ENCODE results near the gene ZNF689. TPM values are rescaled to one million over a fixed set of nuclear protein-coding genes. Genes with fewer than 3 reads are reported as not detected.

ZNF689 gene
- total RNA-seq, 1 donor from 2014 or later, result 14.6 TPM

- Mint-ChIP-seq H3K36me3 (ENCODE audit: unreplicated experiment) (no peaks in the 10 kb centered on the region), H3K4me3 (ENCODE audit: unreplicated experiment) (no peak overlapping the region), H3K27ac (ENCODE audit: unreplicated experiment) (no peak overlapping the region), H3K9me3 (ENCODE audit: unreplicated experiment) (peaks cover 3% of the 10 kb centered on the region), H3K27me3 (ENCODE audit: unreplicated experiment) (peaks cover 5% of the 10 kb centered on the region), H3K4me1 (ENCODE audit: low read depth, unreplicated experiment) (no peaks in the 10 kb centered on the region)
- TF ChIP-seq CTCF (IDR thresholded peaks at IDR 0.05; ENCODE audit: partially characterized antibody, unreplicated experiment), result no peak
- no peak for DNase-seq
These were observed 13.5 kb upstream of the ZNF689 start for GRCh38 chr16:30623536-30624283.

GRCh38 chr16:30622455-30623032, 12.4 kb upstream of the ZNF689 start:
- no peaks in the 10 kb centered on the region for H3K4me1 Mint-ChIP-seq (ENCODE audit: low read depth, unreplicated experiment)
- DNase-seq, result no peak
- peaks cover 4% of the 10 kb centered on the region for H3K9me3 Mint-ChIP-seq (ENCODE audit: unreplicated experiment)
- no peak overlapping the region for H3K4me3 Mint-ChIP-seq (ENCODE audit: unreplicated experiment)
- peaks cover 5% of the 10 kb centered on the region for H3K27me3 Mint-ChIP-seq (ENCODE audit: unreplicated experiment)
- no peak overlapping the region for H3K27ac Mint-ChIP-seq (ENCODE audit: unreplicated experiment)
- H3K36me3 Mint-ChIP-seq (ENCODE audit: unreplicated experiment), result no peaks in the 10 kb centered on the region
- TF ChIP-seq CTCF (IDR thresholded peaks at IDR 0.05; ENCODE audit: partially characterized antibody, unreplicated experiment), result no peak

GRCh38 chr16:30621765-30622164, 11.6 kb upstream of the ZNF689 start:
- no peak overlapping the region for H3K4me3 Mint-ChIP-seq (ENCODE audit: unreplicated experiment)
- H3K27me3 Mint-ChIP-seq (ENCODE audit: unreplicated experiment), result peaks cover 5% of the 10 kb centered on the region
- peaks cover 4% of the 10 kb centered on the region for H3K9me3 Mint-ChIP-seq (ENCODE audit: unreplicated experiment)
- TF ChIP-seq CTCF (IDR thresholded peaks at IDR 0.05; ENCODE audit: partially characterized antibody, unreplicated experiment), result no peak
- H3K4me1 Mint-ChIP-seq (ENCODE audit: low read depth, unreplicated experiment), result no peaks in the 10 kb centered on the region
- H3K27ac Mint-ChIP-seq (ENCODE audit: unreplicated experiment), result no peak overlapping the region
- H3K36me3 Mint-ChIP-seq (ENCODE audit: unreplicated experiment), result no peaks in the 10 kb centered on the region
- no peak for DNase-seq

GRCh38 chr16:30620169-30620568, 10.0 kb upstream of the ZNF689 start:
- Mint-ChIP-seq H3K36me3 (ENCODE audit: unreplicated experiment) (no peaks in the 10 kb centered on the region), H3K4me1 (ENCODE audit: low read depth, unreplicated experiment) (no peaks in the 10 kb centered on the region), H3K4me3 (ENCODE audit: unreplicated experiment) (no peak overlapping the region), H3K27ac (ENCODE audit: unreplicated experiment) (no peak overlapping the region), H3K27me3 (ENCODE audit: unreplicated experiment) (peaks cover 5% of the 10 kb centered on the region), H3K9me3 (ENCODE audit: unreplicated experiment) (peaks cover 4% of the 10 kb centered on the region)
- no peak for DNase-seq
- no peak for TF ChIP-seq CTCF (IDR thresholded peaks at IDR 0.05; ENCODE audit: partially characterized antibody, unreplicated experiment)

GRCh38 chr16:30619638-30620037, 9.4 kb upstream of the ZNF689 start:
- Mint-ChIP-seq H3K4me1 (ENCODE audit: low read depth, unreplicated experiment) (no peaks in the 10 kb centered on the region), H3K27me3 (ENCODE audit: unreplicated experiment) (peaks cover 5% of the 10 kb centered on the region), H3K27ac (ENCODE audit: unreplicated experiment) (no peak overlapping the region), H3K36me3 (ENCODE audit: unreplicated experiment) (no peaks in the 10 kb centered on the region), H3K4me3 (ENCODE audit: unreplicated experiment) (no peak overlapping the region), H3K9me3 (ENCODE audit: unreplicated experiment) (peaks cover 4% of the 10 kb centered on the region)
- no peak for DNase-seq
- no peak for TF ChIP-seq CTCF (IDR thresholded peaks at IDR 0.05; ENCODE audit: partially characterized antibody, unreplicated experiment)
